MG63 (cell line): ENCODE results near the gene TUBA1C. TPM values are rescaled to one million over a fixed set of nuclear protein-coding genes. Genes with fewer than 3 reads are reported as not detected.

ENCODE experiments used
- DNase-seq: peaks from one replicate; pipeline ENCODE4 v3.0.0-alpha.2; 2020
- H3K27me3 ChIP-seq: fragments of 250-450 bp; sonication (Bioruptor Pico); 2 replicates; pipeline ENCODE4 v1.5.1; 2020; ENCODE audit warnings: mild to moderate bottlenecking, moderate library complexity
- H3K36me3 ChIP-seq: fragments of 250-450 bp; sonication (Bioruptor Pico); 2 replicates; pipeline ENCODE4 v1.5.1; 2020; ENCODE audit warnings: mild to moderate bottlenecking, moderate library complexity
- H3K4me3 ChIP-seq: fragments of 250-450 bp; sonication (Bioruptor Pico); 2 replicates; pipeline ENCODE4 v1.5.1; 2020; ENCODE audit warnings: mild to moderate bottlenecking, moderate library complexity
- H3K9me3 ChIP-seq: fragments of 250-450 bp; sonication (Bioruptor Pico); 2 replicates; pipeline ENCODE4 v1.5.1; 2020; ENCODE audit warnings: mild to moderate bottlenecking, moderate library complexity
- total RNA-seq: library from RNA; depleted of rRNA; stranded (reverse); fragments of >200 nt; shearing (Covaris generic); gene quantifications from 2 replicates; pipeline ENCODE4 v1.2.3, GENCODE V29; 2014; ENCODE audit warnings: low replicate concordance; rRNA removed

The TUBA1C gene
- total RNA-seq, 1 experiment from 2014 or later: 585 TPM

DNA sequence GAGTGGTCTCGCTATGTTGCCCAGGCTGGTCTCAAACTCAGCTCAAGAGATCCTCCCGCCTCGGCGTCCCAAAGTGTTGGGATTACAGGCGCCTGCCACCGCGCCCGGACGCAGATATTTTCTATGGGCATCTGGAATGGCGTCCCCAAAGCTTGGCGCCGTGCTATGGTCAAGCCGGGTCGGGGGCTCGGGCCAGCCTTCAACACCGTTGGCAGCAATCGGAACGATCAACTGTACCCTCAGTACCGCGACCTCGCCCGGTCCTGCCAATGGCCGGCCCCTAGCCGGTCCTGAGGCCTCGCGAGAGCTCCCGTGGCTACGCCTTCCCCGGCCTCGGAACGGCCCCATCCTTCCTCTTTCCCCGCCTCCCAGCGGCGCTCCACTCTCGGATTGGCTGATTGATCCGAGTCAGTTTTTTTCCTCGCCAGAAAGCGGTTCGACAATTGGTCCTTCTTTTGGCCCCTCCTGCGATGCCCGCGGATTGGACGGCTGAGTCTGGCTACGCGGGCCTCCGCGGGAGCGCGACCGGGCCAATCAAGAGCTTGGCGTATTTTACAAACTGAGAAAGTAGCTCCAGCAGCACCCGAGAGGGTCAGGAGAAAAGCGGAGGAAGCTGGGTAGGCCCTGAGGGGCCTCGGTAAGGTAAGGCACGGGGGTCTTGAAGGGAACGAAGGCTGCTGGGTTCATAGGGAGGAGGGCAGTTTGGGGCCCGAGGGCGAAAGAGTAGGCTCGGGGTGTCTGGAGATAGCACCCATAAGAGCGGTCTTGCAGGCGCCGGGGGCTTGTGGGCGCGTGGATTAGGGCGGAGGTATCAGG is 58.0 kb downstream of the TUBA1C start, which contains the start of gene TROAP:
Gene TROAP (plus strand): TSS at position 548 of the 816 bp plus-strand sequence. CDS start 354 bp downstream, outside the sequence.
- peaks cover 31% of the 10 kb centered on the region for H3K36me3 ChIP-seq
- H3K4me3 ChIP-seq: peak within 1 kb of the TSS; percentile 61
- peak; percentile 97 for DNase-seq
- H3K9me3 ChIP-seq: no peaks in the 10 kb centered on the region
- no peaks in the 10 kb centered on the region for H3K27me3 ChIP-seq

DNA sequence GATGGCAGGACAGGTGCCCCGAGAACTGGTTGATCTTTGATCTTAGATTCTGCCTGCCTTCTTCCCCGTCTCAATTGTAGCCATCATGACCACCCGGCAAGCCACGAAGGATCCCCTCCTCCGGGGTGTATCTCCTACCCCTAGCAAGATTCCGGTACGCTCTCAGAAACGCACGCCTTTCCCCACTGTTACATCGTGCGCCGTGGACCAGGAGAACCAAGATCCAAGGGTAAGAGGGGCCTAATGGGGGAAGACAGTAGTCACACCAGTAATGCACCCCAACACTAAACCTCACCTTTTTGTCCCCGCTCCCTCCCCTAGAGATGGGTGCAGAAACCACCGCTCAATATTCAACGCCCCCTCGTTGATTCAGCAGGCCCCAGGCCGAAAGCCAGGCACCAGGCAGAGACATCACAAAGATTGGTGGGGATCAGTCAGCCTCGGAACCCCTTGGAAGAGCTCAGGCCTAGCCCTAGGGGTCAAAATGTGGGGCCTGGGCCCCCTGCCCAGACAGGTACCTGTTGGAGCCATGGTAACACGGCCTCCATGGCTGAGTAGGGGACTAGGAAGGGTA is 58.7 kb downstream of the TUBA1C start:
- Histone ChIP-seq H3K4me3 (peak overlapping the region; percentile 61), H3K36me3 (peaks cover 35% of the 10 kb centered on the region), H3K27me3 (no peaks in the 10 kb centered on the region), H3K9me3 (no peaks in the 10 kb centered on the region)
- no peak for DNase-seq

Other genes starting within 250 kb of the TUBA1C start
- 76.4 and 102 TPM in 2 replicates for gene PRKAG1, start 246.3 kb upstream of the TUBA1C start, total RNA-seq
- 8.6 and 11.7 TPM in 2 replicates for gene KMT2D, start 204.3 kb upstream of the TUBA1C start, total RNA-seq
- gene RHEBL1, start 195.1 kb upstream of the TUBA1C start, total RNA-seq: 0.16 TPM in 1 of 2 replicates, not detected in the other
- gene DHH, start 170.3 kb upstream of the TUBA1C start, total RNA-seq: not detected in 2 replicates
- gene LMBR1L, start 154.2 kb upstream of the TUBA1C start, total RNA-seq: 20.5 and 28.4 TPM in 2 replicates
- 2,940 and 4,183 TPM in 2 replicates for gene TUBA1B, start 133.7 kb upstream of the TUBA1C start, total RNA-seq
- 361 and 621 TPM in 2 replicates for gene TUBA1A, start 76.0 kb upstream of the TUBA1C start, total RNA-seq
- gene PRPH, start 30.1 kb downstream of the TUBA1C start, total RNA-seq: 5.0 and 7.1 TPM in 2 replicates
- gene TROAP, start 58.2 kb downstream of the TUBA1C start, total RNA-seq: 24.3 and 37.3 TPM in 2 replicates
- 0.10 TPM in 1 of 2 replicates, not detected in the other for gene C1QL4, start 72.1 kb downstream of the TUBA1C start, total RNA-seq
- gene DNAJC22, start 81.8 kb downstream of the TUBA1C start, total RNA-seq: 3.1 and 6.5 TPM in 2 replicates
- 32.5 and 43.8 TPM in 2 replicates for gene SPATS2, start 102.4 kb downstream of the TUBA1C start, total RNA-seq